ENCODE measurements around the gene AVP.

- no peak for TF ChIP-seq CTCF (IDR thresholded peaks at IDR 0.05)
- TF ChIP-seq POLR2A (IDR thresholded peaks at IDR 0.05) = no peak
- TF ChIP-seq POLR2AphosphoS5 (IDR thresholded peaks at IDR 0.05) = no peak
Observed at GRCh38 chr20:3068986-3069900, 15.3 kb downstream of the AVP start.

Data from prostate gland (tissue), 2 donors.